Right hindlimb (tissue), 1 donor: ENCODE results near the gene ZNF883.

Experiments used
- DNase-seq: peaks from one replicate; pipeline ENCODE4 v3.0.0-alpha.2; 2018

ZNF883 gene

GRCh38 chr9:112917047-112917986, 94.7 kb downstream of the ZNF883 start:
- DNase-seq, result no peak

- no peak for DNase-seq
Measured at GRCh38 chr9:112914524-112914923, 97.5 kb downstream of the ZNF883 start.

- DNase-seq, result no peak
Measured at GRCh38 chr9:112913326-112913725, 98.7 kb downstream of the ZNF883 start.

- no peak for DNase-seq
Measured at GRCh38 chr9:112912636-112913035, 99.4 kb downstream of the ZNF883 start.

- DNase-seq, result no peak
Measured at GRCh38 chr9:112911736-112912135, 100.3 kb downstream of the ZNF883 start.
